Prostate gland (tissue), 2 donors: Measurements from ENCODE around the gene RSRC1.

ENCODE experiments used
- CTCF ChIP-seq, 4 experiments: fragments of 200-600 bp in 2 of 4; fragments of 450-650 bp in 2 of 4; sonication (generic) in 2 of 4; IDR thresholded peaks; 1 replicate in 3 of 4; 2 replicates in 1 of 4; pipeline ENCODE4 v1.5.1; 2016 to 2019; ENCODE audit warnings: antibody characterized with exemption in 4 of 4, mild to moderate bottlenecking in 2 of 4, moderate library complexity in 2 of 4
- POLR2A ChIP-seq: fragments of 450-650 bp; IDR thresholded peaks from one replicate; pipeline ENCODE4 v1.6.1; 2016; ENCODE audit warnings: antibody characterized with exemption, mild to moderate bottlenecking

GRCh38 chr3:158494673-158495072 lies 384.8 kb downstream of the RSRC1 start:
- TF ChIP-seq CTCF (IDR thresholded peaks at IDR 0.05) = no peak
- no peak for TF ChIP-seq POLR2A
